Common myeloid progenitor, CD34-positive (primary cell): ENCODE data around the gene THBD.

Experiments used
- CTCF ChIA-PET: fragments of 350-600 bp; sonication (Branson Sonifier 250); formaldehyde crosslinking; loops from one replicate; lab custom pipeline; 2021; ENCODE audit warnings: antibody characterized with exemption; lab: Charles Lee
- POLR2A ChIA-PET: fragments of 350-600 bp; sonication (Branson Sonifier 250); formaldehyde crosslinking; loops from one replicate; lab custom pipeline; 2021; ENCODE audit warnings: antibody characterized with exemption; lab: Charles Lee
- DNase-seq, 3 donors: peaks; one replicate each; pipeline versions ENCODE4 v3.0.0 to v3.0.0-alpha.2; 2013
- H3K27ac ChIP-seq, 2 experiments: 1 replicate in 1 of 2; 2 replicates in 1 of 2; pipeline ENCODE4 v1.7.0; 2013; ENCODE audit warnings: inconsistent platforms in 2 of 2, low read length in 2 of 2, mild to moderate bottlenecking in 2 of 2, low read depth in 1 of 2, moderate library complexity in 1 of 2; ENCODE audit not compliant: severe bottlenecking in 2 of 2, insufficient read depth in 1 of 2, poor library complexity in 1 of 2
- H3K27me3 ChIP-seq, 5 experiments: replicated peaks in 2 of 5; 1 replicate in 3 of 5; 2 replicates in 2 of 5; pipeline versions ENCODE4 v1.6.1 to v1.7.0; 2013; ENCODE audit warnings: low read length in 4 of 5, mild to moderate bottlenecking in 2 of 5, moderate library complexity in 2 of 5, inconsistent platforms in 1 of 5; ENCODE audit not compliant: insufficient read depth in 5 of 5, control insufficient read depth in 4 of 5
- H3K36me3 ChIP-seq, 4 experiments: 1 replicate in 2 of 4; 2 replicates in 2 of 4; pipeline versions ENCODE4 v1.6.1 to v1.7.0; 2013; ENCODE audit warnings: low read length in 3 of 4, control low read depth in 1 of 4, mild to moderate bottlenecking in 1 of 4; ENCODE audit not compliant: control insufficient read depth in 4 of 4, insufficient read depth in 4 of 4
- H3K4me1 ChIP-seq, 4 experiments: 1 replicate in 3 of 4; 2 replicates in 1 of 4; pipeline versions ENCODE4 v1.6.1 to v1.7.1; 2013; ENCODE audit warnings: low read length in 3 of 4, mild to moderate bottlenecking in 3 of 4, control low read depth in 1 of 4, inconsistent platforms in 1 of 4, moderate library complexity in 1 of 4; ENCODE audit not compliant: control insufficient read depth in 4 of 4, insufficient read depth in 4 of 4; ENCODE audit errors: control extremely low read depth in 1 of 4
- H3K4me3 ChIP-seq, 7 experiments: 1 replicate in 4 of 7; 2 replicates in 3 of 7; pipeline versions ENCODE4 v1.5.1 to v1.7.0; 2013; ENCODE audit warnings: mild to moderate bottlenecking in 7 of 7, low read length in 6 of 7, moderate library complexity in 6 of 7, inconsistent platforms in 2 of 7, low read depth in 2 of 7, control low read depth in 1 of 7; ENCODE audit not compliant: insufficient read depth in 4 of 7, control insufficient read depth in 1 of 7; ENCODE audit errors: extremely low read depth in 1 of 7
- H3K9me3 ChIP-seq, 5 experiments: 1 replicate in 4 of 5; 2 replicates in 1 of 5; pipeline versions ENCODE4 v1.6.1 to v1.7.1; 2013; ENCODE audit warnings: low read length in 4 of 5, mild to moderate bottlenecking in 2 of 5, inconsistent platforms in 1 of 5, low read depth in 1 of 5, moderate library complexity in 1 of 5; ENCODE audit not compliant: control insufficient read depth in 4 of 5, insufficient read depth in 2 of 5; ENCODE audit errors: control extremely low read depth in 1 of 5
- WGBS: methylation state at CpG from one replicate; pipeline ENCODE4 v1.1.5; 2013; ENCODE audit not compliant: insufficient coverage; 5-methylcytosine and 5-hydroxymethylcytosine counted together

The THBD gene

GRCh38 chr20:23008667-23009066, 40.8 kb downstream of the THBD start:
- Histone ChIP-seq H3K9me3 (no peaks in the 10 kb centered on the region), H3K27me3 (no peaks in the 10 kb centered on the region), H3K4me3 (no peak overlapping the region), H3K4me1 (peaks cover 0 to 10% (median 4%) of the 10 kb centered on the region in 4 experiments), H3K36me3 (no peaks in the 10 kb centered on the region), H3K27ac (no peak overlapping the region)
- no CpG with 5 or more reads among the region's 2 CpGs for WGBS
- POLR2A ChIA-PET, result no interaction called here
- no peak for DNase-seq
- CTCF ChIA-PET, result no interaction called here

GRCh38 chr20:23007886-23008655, 41.4 kb downstream of the THBD start:
- no peaks in the 10 kb centered on the region for H3K27me3 ChIP-seq
- H3K4me3 ChIP-seq, result no peak overlapping the region
- ChIA-PET CTCF (interaction anchor here (1.0 to 1.5 kb wide), 3 partner anchors 9 to 237 kb away, joined by 3 to 4 read pairs (median 3); no protein-coding TSS in a partner anchor), POLR2A (no interaction called here)
- no peaks in the 10 kb centered on the region for H3K36me3 ChIP-seq
- 100% methylated on average over 8 of the region's 9 CpGs for WGBS
- DNase-seq, result no peak
- H3K4me1 ChIP-seq, result peaks cover 0 to 10% (median 4%) of the 10 kb centered on the region in 4 experiments
- H3K9me3 ChIP-seq, result no peaks in the 10 kb centered on the region
- no peak overlapping the region for H3K27ac ChIP-seq

GRCh38 chr20:23007462-23007861, 42.0 kb downstream of the THBD start:
- H3K9me3 ChIP-seq, result no peaks in the 10 kb centered on the region
- no peaks in the 10 kb centered on the region for H3K27me3 ChIP-seq
- ChIA-PET CTCF (interaction anchor here (1.0 to 1.5 kb wide), 3 partner anchors 10 to 237 kb away, joined by 3 to 4 read pairs (median 3); no protein-coding TSS in a partner anchor), POLR2A (no interaction called here)
- H3K4me1 ChIP-seq, result peaks cover 0 to 10% (median 4%) of the 10 kb centered on the region in 4 experiments
- no peak overlapping the region for H3K27ac ChIP-seq
- DNase-seq, result no peak
- WGBS, result 100% methylated on average over 2 of the region's 3 CpGs
- H3K36me3 ChIP-seq, result no peaks in the 10 kb centered on the region
- H3K4me3 ChIP-seq, result no peak overlapping the region

- no peak overlapping the region for H3K27ac ChIP-seq
- peaks cover 0 to 10% (median 4%) of the 10 kb centered on the region in 4 experiments for H3K4me1 ChIP-seq
- DNase-seq, result no peak
- ChIA-PET POLR2A (no interaction called here), CTCF (no interaction called here)
- H3K9me3 ChIP-seq, result no peaks in the 10 kb centered on the region
- H3K4me3 ChIP-seq, result no peak overlapping the region
- H3K27me3 ChIP-seq, result no peaks in the 10 kb centered on the region
- H3K36me3 ChIP-seq, result no peaks in the 10 kb centered on the region
These were observed 43.7 kb downstream of the THBD start for GRCh38 chr20:23005776-23006175.

- ChIA-PET POLR2A (no interaction called here), CTCF (no interaction called here)
- 92% methylated on average over 2 of the region's 2 CpGs for WGBS
- no peak for DNase-seq
- Histone ChIP-seq H3K36me3 (no peaks in the 10 kb centered on the region), H3K4me3 (no peak overlapping the region), H3K27ac (no peak overlapping the region), H3K27me3 (no peaks in the 10 kb centered on the region), H3K4me1 (no peaks in the 10 kb centered on the region), H3K9me3 (no peaks in the 10 kb centered on the region)
These were observed 45.5 kb downstream of the THBD start for GRCh38 chr20:23003881-23004460.

GRCh38 chr20:23003077-23003635, 46.3 kb downstream of the THBD start:
- Histone ChIP-seq H3K9me3 (no peaks in the 10 kb centered on the region), H3K27me3 (no peaks in the 10 kb centered on the region), H3K4me3 (no peak overlapping the region), H3K36me3 (no peaks in the 10 kb centered on the region), H3K4me1 (no peaks in the 10 kb centered on the region), H3K27ac (no peak overlapping the region)
- ChIA-PET CTCF (no interaction called here), POLR2A (no interaction called here)
- WGBS, result 100% methylated on average over 1 of the region's 1 CpG
- no peak for DNase-seq

GRCh38 chr20:23002276-23002675, 47.2 kb downstream of the THBD start:
- Histone ChIP-seq H3K4me3 (no peak overlapping the region), H3K4me1 (no peaks in the 10 kb centered on the region), H3K9me3 (no peaks in the 10 kb centered on the region), H3K36me3 (no peaks in the 10 kb centered on the region), H3K27ac (no peak overlapping the region), H3K27me3 (no peaks in the 10 kb centered on the region)
- DNase-seq, result no peak
- 93% methylated on average over 6 of the region's 6 CpGs for whole genome bisulfite sequencing
- ChIA-PET CTCF (interaction anchor here (1.5 to 1.7 kb wide), 2 partner anchors 16 to 41 kb away, joined by 4 read pairs; no protein-coding TSS in a partner anchor), POLR2A (no interaction called here)
